SK-N-MC (cell line): Measurements from ENCODE around the gene PTPN22.

ENCODE experiments used
- EZH2 ChIP-seq: fragments of 200-600 bp; sonication (generic); IDR thresholded peaks from one replicate; pipeline ENCODE4 v1.6.1; 2017; ENCODE audit warnings: antibody characterized with exemption
- POLR2AphosphoS5 ChIP-seq: IDR thresholded peaks from 2 replicates; pipeline ENCODE4 v1.6.1; 2012; ENCODE audit warnings: mild to moderate bottlenecking, low read depth, low read length, borderline replicate concordance

DNA sequence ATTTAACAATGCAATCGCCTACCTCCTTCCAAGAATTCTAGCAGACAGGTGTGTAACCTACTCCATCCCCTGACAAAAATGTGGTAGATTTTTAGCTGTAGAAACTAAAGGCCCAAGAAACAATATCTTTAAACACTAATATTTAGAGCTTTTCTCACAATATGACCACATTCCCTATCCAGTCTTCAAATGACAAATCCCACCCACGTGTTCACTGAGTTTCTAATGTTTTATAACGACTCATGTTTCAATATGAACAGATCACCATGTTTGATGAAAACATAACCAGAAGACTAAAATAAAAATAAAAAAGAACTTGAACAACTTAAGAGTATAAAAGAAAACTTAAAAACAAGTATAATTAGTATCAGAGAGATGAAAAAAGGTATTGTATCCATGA lies 83.8 kb downstream of the PTPN22 start:
- TF ChIP-seq POLR2AphosphoS5 (no peak), EZH2 (no peak)
